BE2C (cell line): Measurements from ENCODE around the gene ZRANB3.

Experiments
- DNase-seq: peaks from one replicate; pipeline ENCODE4 v3.0.0-alpha.2; 2020
- H3K27me3 ChIP-seq: fragments of 250-450 bp; sonication (Bioruptor Pico); 2 replicates; pipeline ENCODE4 v1.5.1; 2020; ENCODE audit warnings: mild to moderate bottlenecking
- H3K36me3 ChIP-seq: fragments of 250-450 bp; sonication (Bioruptor Pico); 2 replicates; pipeline ENCODE4 v1.5.1; 2020; ENCODE audit warnings: mild to moderate bottlenecking
- H3K4me1 ChIP-seq: fragments of 250-450 bp; sonication (Bioruptor Pico); 2 replicates; pipeline ENCODE4 v1.5.1; 2020
- H3K4me3 ChIP-seq: 2 replicates; pipeline ENCODE4 v1.5.1; 2011; ENCODE audit warnings: low read depth, low read length
- H3K9me3 ChIP-seq: fragments of 250-450 bp; sonication (Bioruptor Pico); 2 replicates; pipeline ENCODE4 v1.5.1; 2020
- CTCF ChIP-seq: IDR thresholded peaks from 2 replicates; pipeline ENCODE4 v1.5.1; 2012; ENCODE audit warnings: mild to moderate bottlenecking, low read depth, low read length

Gene ZRANB3

DNA sequence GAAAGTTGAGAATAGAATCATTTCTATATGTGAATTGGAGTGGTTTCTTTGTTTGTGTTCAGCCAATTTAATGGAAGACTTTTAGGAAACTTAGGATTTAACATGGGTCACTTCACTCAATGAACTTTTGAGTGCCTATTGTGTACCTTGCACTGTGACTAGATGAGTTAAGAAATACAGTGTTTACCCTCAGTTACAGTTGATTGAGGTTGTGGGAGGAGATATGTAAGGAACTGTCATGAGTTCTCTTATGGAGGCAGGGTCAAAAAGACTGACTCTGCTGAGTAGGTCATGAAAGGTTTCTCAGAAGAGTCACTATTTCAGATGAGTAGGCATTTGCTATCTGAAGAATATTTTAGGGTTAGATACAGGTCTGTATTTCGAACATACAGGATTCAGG is 380.3 kb downstream of the ZRANB3 start:
- Histone ChIP-seq H3K9me3 (no peaks in the 10 kb centered on the region), H3K27me3 (no peaks in the 10 kb centered on the region), H3K4me3 (no peak overlapping the region), H3K4me1 (no peaks in the 10 kb centered on the region), H3K36me3 (no peaks in the 10 kb centered on the region)
- no peak for DNase-seq
- TF ChIP-seq CTCF: no peak

DNA sequence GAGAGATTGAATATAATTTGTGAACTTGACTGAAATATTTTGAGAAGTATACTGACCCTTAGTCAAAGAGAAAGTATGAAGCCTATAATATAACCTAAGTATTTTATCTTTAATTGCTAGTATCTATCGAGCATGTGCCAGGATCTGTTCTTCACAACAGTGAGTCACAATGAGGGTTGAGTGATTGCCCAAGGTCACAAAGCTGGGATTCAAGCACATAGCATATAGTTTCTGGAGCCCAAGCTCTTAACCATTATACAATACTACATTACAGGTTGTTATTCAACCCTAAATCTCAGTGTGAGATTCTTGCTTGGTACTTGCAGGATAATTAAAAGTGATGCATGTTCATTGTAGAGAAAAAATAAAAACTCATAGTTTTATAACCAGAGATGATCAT is 381.8 kb downstream of the ZRANB3 start:
- TF ChIP-seq CTCF: no peak
- H3K36me3 ChIP-seq: no peaks in the 10 kb centered on the region
- H3K4me3 ChIP-seq: no peak overlapping the region
- DNase-seq: no peak
- H3K4me1 ChIP-seq: no peaks in the 10 kb centered on the region
- no peaks in the 10 kb centered on the region for H3K9me3 ChIP-seq
- no peaks in the 10 kb centered on the region for H3K27me3 ChIP-seq

DNA sequence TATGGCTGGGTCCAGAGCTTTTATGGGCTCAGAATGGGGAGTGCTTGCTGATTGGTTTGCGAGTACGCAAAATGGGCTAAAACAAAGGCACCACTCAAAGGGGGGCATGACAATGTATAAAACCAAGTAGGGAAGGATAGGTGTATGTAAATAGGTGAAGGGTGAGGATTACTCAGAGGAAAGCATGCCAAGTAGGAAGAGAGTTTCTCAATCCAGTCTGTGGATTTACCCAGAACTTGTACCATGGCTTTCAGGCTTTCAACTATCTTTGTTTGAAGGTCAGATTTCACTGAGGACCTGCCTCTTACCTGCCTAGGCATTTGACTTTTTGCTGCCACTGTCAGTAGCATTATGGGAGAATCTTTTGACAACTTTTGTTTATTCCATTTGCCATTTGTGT is 386.7 kb downstream of the ZRANB3 start:
- TF ChIP-seq CTCF: no peak
- Histone ChIP-seq H3K36me3 (no peaks in the 10 kb centered on the region), H3K27me3 (no peaks in the 10 kb centered on the region), H3K9me3 (no peaks in the 10 kb centered on the region), H3K4me1 (no peaks in the 10 kb centered on the region), H3K4me3 (no peak overlapping the region)
- no peak for DNase-seq

- no peak for TF ChIP-seq CTCF
- H3K4me3 ChIP-seq: no peak overlapping the region
- no peaks in the 10 kb centered on the region for H3K36me3 ChIP-seq
- DNase-seq: no peak
- H3K9me3 ChIP-seq: no peaks in the 10 kb centered on the region
- no peaks in the 10 kb centered on the region for H3K4me1 ChIP-seq
- H3K27me3 ChIP-seq: no peaks in the 10 kb centered on the region
Measured at GRCh38 chr2:135142323-135142722, 388.7 kb downstream of the ZRANB3 start.

DNA sequence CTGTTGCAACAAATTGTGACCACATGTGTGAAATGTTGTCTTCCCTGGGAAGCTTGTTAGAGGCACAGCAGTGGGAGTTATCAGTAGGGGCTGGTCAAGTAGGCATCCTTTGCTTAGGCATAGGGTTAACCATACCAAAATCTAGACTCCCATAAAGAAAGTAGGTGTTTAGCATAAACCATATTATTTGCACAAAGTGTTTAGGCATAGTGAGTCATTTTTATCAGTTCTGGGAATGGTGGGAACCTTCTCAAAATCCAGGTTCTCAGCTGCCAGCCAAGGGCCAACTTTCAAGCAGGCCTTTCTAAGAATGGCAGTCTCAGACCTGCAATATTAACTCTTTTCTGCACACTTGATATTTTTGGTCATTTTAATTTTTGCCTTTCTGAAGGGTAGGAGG is 390.4 kb downstream of the ZRANB3 start:
- Histone ChIP-seq H3K36me3 (no peaks in the 10 kb centered on the region; the same call in 1 of the 2 replicates), H3K4me3 (no peak overlapping the region), H3K4me1 (no peaks in the 10 kb centered on the region), H3K27me3 (no peaks in the 10 kb centered on the region), H3K9me3 (no peaks in the 10 kb centered on the region)
- TF ChIP-seq CTCF: no peak
- no peak for DNase-seq

- DNase-seq: no peak
- Histone ChIP-seq H3K36me3 (no peaks in the 10 kb centered on the region; the same call in 1 of the 2 replicates), H3K4me3 (no peak overlapping the region), H3K4me1 (no peaks in the 10 kb centered on the region), H3K9me3 (no peaks in the 10 kb centered on the region), H3K27me3 (no peaks in the 10 kb centered on the region)
- no peak for TF ChIP-seq CTCF
Measured at GRCh38 chr2:135132314-135132713, 398.7 kb downstream of the ZRANB3 start.
